Measurements from ENCODE around the gene CYTH1. TPM values are rescaled to one million over a fixed set of nuclear protein-coding genes. Genes with fewer than 3 reads are reported as not detected.

Gene CYTH1
- total RNA-seq, 6 experiments from 2014 or later = 7.7 to 15.3 (median 10.9) TPM

GRCh38 chr17:78644224-78644623 is 137.8 kb downstream of the CYTH1 start:
- H3K4me3 Mint-ChIP-seq = no peak overlapping the region
- DNase-seq = no peak
- no peak for TF ChIP-seq CTCF (IDR thresholded peaks at IDR 0.05)
- H3K4me1 Mint-ChIP-seq (ENCODE audit: low read depth) = no peaks in the 10 kb centered on the region
- H3K27ac Mint-ChIP-seq = no peak overlapping the region
- H3K27me3 Mint-ChIP-seq (ENCODE audit: insufficient read depth) = peaks cover 42% of the 10 kb centered on the region
- no peaks in the 10 kb centered on the region for H3K9me3 Mint-ChIP-seq
- H3K36me3 Mint-ChIP-seq (ENCODE audit: low read depth) = no peaks in the 10 kb centered on the region

GRCh38 chr17:78643326-78643725 is 138.7 kb downstream of the CYTH1 start:
- no peak overlapping the region for H3K27ac Mint-ChIP-seq

GRCh38 chr17:78642707-78643106 is 139.4 kb downstream of the CYTH1 start:
- Mint-ChIP-seq H3K27me3 (ENCODE audit: insufficient read depth) (peaks cover 34% of the 10 kb centered on the region), H3K27ac (no peak overlapping the region), H3K4me3 (no peak overlapping the region), H3K9me3 (no peaks in the 10 kb centered on the region), H3K36me3 (ENCODE audit: low read depth) (no peaks in the 10 kb centered on the region), H3K4me1 (ENCODE audit: low read depth) (no peaks in the 10 kb centered on the region)
- no peak for DNase-seq
- no peak for TF ChIP-seq CTCF (IDR thresholded peaks at IDR 0.05)

More at GRCh38 chr17:78643326-78643725, 138.7 kb downstream of the CYTH1 start:
- no peak for DNase-seq
- Mint-ChIP-seq H3K9me3 (no peaks in the 10 kb centered on the region), H3K4me3 (no peak overlapping the region), H3K36me3 (ENCODE audit: low read depth) (no peaks in the 10 kb centered on the region), H3K4me1 (ENCODE audit: low read depth) (no peaks in the 10 kb centered on the region), H3K27me3 (ENCODE audit: insufficient read depth) (peaks cover 36% of the 10 kb centered on the region)
- TF ChIP-seq CTCF (IDR thresholded peaks at IDR 0.05) = no peak

GRCh38 chr17:78641666-78642065 is 140.4 kb downstream of the CYTH1 start:
- H3K27me3 Mint-ChIP-seq (ENCODE audit: insufficient read depth) = peaks cover 32% of the 10 kb centered on the region
- no peak for TF ChIP-seq CTCF (IDR thresholded peaks at IDR 0.05)

GRCh38 chr17:78641243-78641642 is 140.8 kb downstream of the CYTH1 start:
- Mint-ChIP-seq H3K4me3 (no peak overlapping the region), H3K9me3 (no peaks in the 10 kb centered on the region), H3K27me3 (ENCODE audit: insufficient read depth) (peaks cover 28% of the 10 kb centered on the region), H3K36me3 (ENCODE audit: low read depth) (no peaks in the 10 kb centered on the region; the same call in 1 of the 2 replicates), H3K27ac (no peak overlapping the region), H3K4me1 (ENCODE audit: low read depth) (no peaks in the 10 kb centered on the region)
- TF ChIP-seq CTCF (IDR thresholded peaks at IDR 0.05) = no peak
- no peak for DNase-seq

More at GRCh38 chr17:78641666-78642065, 140.4 kb downstream of the CYTH1 start:
- Mint-ChIP-seq H3K4me3 (no peak overlapping the region), H3K9me3 (no peaks in the 10 kb centered on the region), H3K36me3 (ENCODE audit: low read depth) (no peaks in the 10 kb centered on the region; the same call in 1 of the 2 replicates), H3K27ac (no peak overlapping the region), H3K4me1 (ENCODE audit: low read depth) (no peaks in the 10 kb centered on the region)
- DNase-seq = no peak

GRCh38 chr17:78640700-78641099 is 141.4 kb downstream of the CYTH1 start:
- Mint-ChIP-seq H3K9me3 (no peaks in the 10 kb centered on the region), H3K27ac (no peak overlapping the region), H3K4me1 (ENCODE audit: low read depth) (no peaks in the 10 kb centered on the region), H3K36me3 (ENCODE audit: low read depth) (no peaks in the 10 kb centered on the region; the same call in 1 of the 2 replicates), H3K4me3 (no peak overlapping the region), H3K27me3 (ENCODE audit: insufficient read depth) (peaks cover 22% of the 10 kb centered on the region)
- no peak for TF ChIP-seq CTCF (IDR thresholded peaks at IDR 0.05)
- DNase-seq = no peak
